Ovary (tissue), 9 donors: ENCODE data around the gene POC1A. TPM values are rescaled to one million over a fixed set of nuclear protein-coding genes. Genes with fewer than 3 reads are reported as not detected.

Experiments
- DNase-seq, 5 donors: peaks; one replicate each; pipeline ENCODE4 v3.0.0-alpha.2; 2019 to 2020
- H3K27ac ChIP-seq, 2 donors: fragments of 200-600 bp; one replicate each; pipeline versions ENCODE4 v1.5.1 to v1.8.0; 2019 to 2022
- H3K27me3 ChIP-seq: fragments of 200-600 bp; one replicate; pipeline ENCODE4 v1.8.0; 2022
- H3K36me3 ChIP-seq: fragments of 200-600 bp; sonication (generic); one replicate; pipeline ENCODE4 v1.5.1; 2019
- H3K4me1 ChIP-seq: one replicate; pipeline ENCODE4 v1.8.1; 2013; ENCODE audit warnings: mild to moderate bottlenecking, moderate library complexity; ENCODE audit not compliant: insufficient read depth
- H3K4me3 ChIP-seq: fragments of 200-600 bp; sonication (generic); one replicate; pipeline ENCODE4 v1.5.1; 2017
- H3K9me3 ChIP-seq, 2 donors: fragments of 200-600 bp in 1 of 2; sonication (generic) in 1 of 2; one replicate each; pipeline versions ENCODE4 v1.5.1 to v1.8.1; 2013 to 2019; ENCODE audit warnings: mild to moderate bottlenecking in 1 of 2, moderate library complexity in 1 of 2
- EP300 ChIP-seq: sonication (generic); formaldehyde crosslinking; IDR thresholded peaks from one replicate; pipeline ENCODE4 v1.6.1; 2017; ENCODE audit warnings: antibody characterized with exemption
- POLR2A ChIP-seq: fragments of 450-650 bp; IDR thresholded peaks from one replicate; pipeline ENCODE4 v1.6.1; 2017; ENCODE audit warnings: antibody characterized with exemption, mild to moderate bottlenecking, moderate library complexity
- WGBS, 3 donors: extraction: QIAGEN DNeasy Blood & Tissue Kit in 1 of 3; methylation state at CpG; one replicate each; pipeline versions ENCODE4 v1.1.5 to v1.1.7; 2013 to 2017; 5-methylcytosine and 5-hydroxymethylcytosine counted together
- intact Hi-C, 4 donors: fragments of 100-400 bp; cut with DNase I; formaldehyde crosslinking; loops; one replicate each; pipeline versions ENCODE4 v1.11.0 to v1.15.1; 2022 to 2023
- polyA plus RNA-seq, 2 donors: library from polyadenylated mRNA; stranded (reverse); fragments of 200-250 nt in 1 of 2; fragments of 350-450 nt in 1 of 2; fragmentation: Illumina TruSeq in 1 of 2; extraction: RNeasy Lipid Tissue Mini Kit (QIAGEN cat#74804) in 1 of 2; gene quantifications; one replicate each; pipeline ENCODE4 v1.2.3, GENCODE V29; 2013 to 2014
- total RNA-seq, 7 donors: library from RNA; depleted of rRNA in 2 of 7; stranded (reverse); fragments of >200 nt in 2 of 7; fragmentation: NEBNext Ultra II Directional in 3 of 7; extraction: Animal tissue kit (Norgen Biotek cat#: 25700) in 3 of 7; gene quantifications; one replicate each; pipeline versions ENCODE4 v1.1.0 to v1.2.4, GENCODE V29; 2016 to 2023
- TF ChIP-seq, protein P1 (sequence below), 3 donors: fragments of 450-650 bp in 2 of 3; fragments of 200-600 bp in 1 of 3; IDR thresholded peaks; one replicate each; pipeline versions ENCODE4 v1.5.1 to v1.8.0; 2016 to 2022; ENCODE audit warnings: antibody characterized with exemption in 3 of 3, mild to moderate bottlenecking in 1 of 3
- donor health status: DM: no; HTN: no; CAD: no; lungs with moderate emphysema.
- donor health status: DM: no; HTN: no; CAD: no.
- donor health status: Bipolar disorder and iron deficiency.
- donor health status: DM: yes; HTN: yes; CAD: no.
- donor health status: DM: no; HTN: no; CAD: no.
- donor health status: DM: yes; HTN: yes; CAD: no.

Gene POC1A
- total and polyA plus RNA-seq, 9 donors, result 0.53 to 1.8 (median 1.3) TPM

- WGBS, 3 donors, result 91 to 95% (median 95%) methylated on average over 11 of the region's 11 CpGs
- H3K9me3 ChIP-seq, result no peaks in the 10 kb centered on the region
- no peak for DNase-seq
- H3K27me3 ChIP-seq, result no peaks in the 10 kb centered on the region
- intact Hi-C loops, result no loop called here
- H3K27ac ChIP-seq, result no peak overlapping the region
- no peak overlapping the region for H3K4me3 ChIP-seq
- TF ChIP-seq, protein P1, sequence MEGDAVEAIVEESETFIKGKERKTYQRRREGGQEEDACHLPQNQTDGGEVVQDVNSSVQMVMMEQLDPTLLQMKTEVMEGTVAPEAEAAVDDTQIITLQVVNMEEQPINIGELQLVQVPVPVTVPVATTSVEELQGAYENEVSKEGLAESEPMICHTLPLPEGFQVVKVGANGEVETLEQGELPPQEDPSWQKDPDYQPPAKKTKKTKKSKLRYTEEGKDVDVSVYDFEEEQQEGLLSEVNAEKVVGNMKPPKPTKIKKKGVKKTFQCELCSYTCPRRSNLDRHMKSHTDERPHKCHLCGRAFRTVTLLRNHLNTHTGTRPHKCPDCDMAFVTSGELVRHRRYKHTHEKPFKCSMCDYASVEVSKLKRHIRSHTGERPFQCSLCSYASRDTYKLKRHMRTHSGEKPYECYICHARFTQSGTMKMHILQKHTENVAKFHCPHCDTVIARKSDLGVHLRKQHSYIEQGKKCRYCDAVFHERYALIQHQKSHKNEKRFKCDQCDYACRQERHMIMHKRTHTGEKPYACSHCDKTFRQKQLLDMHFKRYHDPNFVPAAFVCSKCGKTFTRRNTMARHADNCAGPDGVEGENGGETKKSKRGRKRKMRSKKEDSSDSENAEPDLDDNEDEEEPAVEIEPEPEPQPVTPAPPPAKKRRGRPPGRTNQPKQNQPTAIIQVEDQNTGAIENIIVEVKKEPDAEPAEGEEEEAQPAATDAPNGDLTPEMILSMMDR (IDR thresholded peaks at IDR 0.05), result no peak
- TF ChIP-seq POLR2A, result no peak
- TF ChIP-seq EP300, result no peak
- peaks cover 8% of the 10 kb centered on the region for H3K4me1 ChIP-seq
- H3K36me3 ChIP-seq, result no peaks in the 10 kb centered on the region
Measured at GRCh38 chr3:52149726-52150125, 4.5 kb downstream of the POC1A start.

GRCh38 chr3:52149021-52149420 is 5.2 kb downstream of the POC1A start:
- WGBS, 3 donors, result 94 to 96% (median 95%) methylated on average over 8 of the region's 8 CpGs
- intact Hi-C loops, result no loop called here

DNA sequence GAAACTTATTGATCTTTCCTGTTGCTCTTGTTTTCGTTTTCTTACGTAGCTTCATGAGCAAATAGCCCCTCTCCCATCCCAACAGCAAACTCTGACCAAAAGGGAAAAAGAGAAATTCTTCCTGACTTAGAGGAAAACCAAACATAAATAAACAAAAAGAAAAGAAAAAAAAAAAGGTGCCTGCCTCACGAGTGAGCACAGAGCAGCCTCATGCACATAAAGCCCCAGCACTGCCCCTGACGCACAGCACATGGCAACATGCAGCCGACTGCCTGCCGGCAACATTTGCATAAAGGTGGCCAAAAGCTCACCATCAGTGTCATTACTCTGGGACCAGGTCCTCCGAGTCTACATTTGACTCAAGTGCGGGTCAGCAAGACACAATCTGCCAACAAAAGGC is 6.4 kb downstream of the POC1A start:
- H3K4me3 ChIP-seq, result no peak overlapping the region
- intact Hi-C loops, result no loop called here
- DNase-seq, result no peak
- no peak for TF ChIP-seq EP300
- TF ChIP-seq POLR2A, result no peak
- TF ChIP-seq, protein P1 (IDR thresholded peaks at IDR 0.05), result no peak
- H3K36me3 ChIP-seq, result no peaks in the 10 kb centered on the region
- 85 to 90% (median 88%) methylated on average over 8 of the region's 8 CpGs for WGBS, 3 donors
- no peaks in the 10 kb centered on the region for H3K9me3 ChIP-seq
- no peak overlapping the region for H3K27ac ChIP-seq
- H3K27me3 ChIP-seq, result no peaks in the 10 kb centered on the region
- no peaks in the 10 kb centered on the region for H3K4me1 ChIP-seq

More at GRCh38 chr3:52149021-52149420, 5.2 kb downstream of the POC1A start:
- Histone ChIP-seq H3K4me1 (peaks cover 7% of the 10 kb centered on the region), H3K27ac (no peak overlapping the region), H3K36me3 (no peaks in the 10 kb centered on the region), H3K4me3 (no peak overlapping the region), H3K27me3 (no peaks in the 10 kb centered on the region), H3K9me3 (no peaks in the 10 kb centered on the region)
- DNase-seq, result no peak
- TF ChIP-seq, protein P1 (IDR thresholded peaks at IDR 0.05), result no peak
- no peak for TF ChIP-seq EP300
- TF ChIP-seq POLR2A, result no peak

GRCh38 chr3:52146811-52147210 is 7.4 kb downstream of the POC1A start:
- Histone ChIP-seq H3K27ac (no peak overlapping the region), H3K36me3 (no peaks in the 10 kb centered on the region), H3K9me3 (no peaks in the 10 kb centered on the region), H3K4me3 (no peak overlapping the region), H3K27me3 (no peaks in the 10 kb centered on the region), H3K4me1 (no peaks in the 10 kb centered on the region)
- intact Hi-C loops, result no loop called here
- WGBS, 3 donors, result 91 to 94% (median 93%) methylated on average over 13 of the region's 13 CpGs
- TF ChIP-seq EP300 (no peak), POLR2A (no peak)
- TF ChIP-seq, protein P1 (IDR thresholded peaks at IDR 0.05), result no peak
- no peak for DNase-seq
